ENCODE results near the gene CSRNP3. TPM values are rescaled to one million over a fixed set of nuclear protein-coding genes. Genes with fewer than 3 reads are reported as not detected.

Gene CSRNP3, protein sequence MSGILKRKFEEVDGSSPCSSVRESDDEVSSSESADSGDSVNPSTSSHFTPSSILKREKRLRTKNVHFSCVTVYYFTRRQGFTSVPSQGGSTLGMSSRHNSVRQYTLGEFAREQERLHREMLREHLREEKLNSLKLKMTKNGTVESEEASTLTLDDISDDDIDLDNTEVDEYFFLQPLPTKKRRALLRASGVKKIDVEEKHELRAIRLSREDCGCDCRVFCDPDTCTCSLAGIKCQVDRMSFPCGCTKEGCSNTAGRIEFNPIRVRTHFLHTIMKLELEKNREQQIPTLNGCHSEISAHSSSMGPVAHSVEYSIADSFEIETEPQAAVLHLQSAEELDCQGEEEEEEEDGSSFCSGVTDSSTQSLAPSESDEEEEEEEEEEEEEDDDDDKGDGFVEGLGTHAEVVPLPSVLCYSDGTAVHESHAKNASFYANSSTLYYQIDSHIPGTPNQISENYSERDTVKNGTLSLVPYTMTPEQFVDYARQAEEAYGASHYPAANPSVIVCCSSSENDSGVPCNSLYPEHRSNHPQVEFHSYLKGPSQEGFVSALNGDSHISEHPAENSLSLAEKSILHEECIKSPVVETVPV
- total RNA-seq, result not detected
- not detected for polyA plus RNA-seq

DNA sequence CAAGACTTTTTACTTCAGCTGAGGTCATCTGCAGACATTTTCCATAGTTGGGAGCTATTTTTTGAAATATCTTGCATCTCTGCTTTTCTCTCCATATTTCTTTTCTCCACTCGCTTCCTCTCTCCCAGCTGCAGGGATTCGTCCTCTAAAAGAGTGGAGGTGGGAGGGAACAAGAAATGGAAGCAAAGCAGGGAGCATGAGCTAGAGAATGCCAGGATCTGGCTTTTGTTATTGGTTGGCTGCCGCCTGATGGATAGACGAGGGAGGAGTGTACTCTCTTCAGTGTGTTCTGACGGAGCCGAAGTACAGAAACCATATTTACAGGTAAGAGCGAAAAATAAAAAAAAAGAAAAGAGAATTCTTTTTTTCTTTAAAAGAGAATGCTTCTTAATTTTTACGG, at the start of gene CSRNP3:
TSS of gene CSRNP3 (plus strand) at position 282 of the 400 bp plus-strand sequence. CDS start 125,368 bp downstream, outside the sequence.
- DNase-seq, result no peak
- H3K36me3 Mint-ChIP-seq, result no peaks in the 10 kb centered on the region
- no peaks in the 10 kb centered on the region for H3K4me1 ChIP-seq (ENCODE audit: insufficient read depth, low read length)
- H3K36me3 ChIP-seq (ENCODE audit: insufficient read depth, low read length), result no peaks in the 10 kb centered on the region
- ChIA-PET POLR2A (no interaction called here), CTCF (no interaction called here)
- H3K27me3 ChIP-seq (ENCODE audit: insufficient read depth, low read length, poor library complexity, severe bottlenecking), result no peaks in the 10 kb centered on the region
- H3K27me3 Mint-ChIP-seq, result peaks cover 0 to 14% of the 10 kb centered on the region in 2 donors
- H3K9me3 ChIP-seq (ENCODE audit: low read length), result no peaks in the 10 kb centered on the region
- H3K9me3 Mint-ChIP-seq, result no peaks in the 10 kb centered on the region
- peak within 1 kb of the TSS in 1 of 8 donors; percentile 26 for H3K27ac Mint-ChIP-seq
- no peak within 1 kb of the TSS for H3K4me3 Mint-ChIP-seq
- H3K27ac ChIP-seq (ENCODE audit: low read depth, low read length), result no peak within 1 kb of the TSS
- H3K4me1 Mint-ChIP-seq, result no peaks in the 10 kb centered on the region
- H3K4me3 ChIP-seq (ENCODE audit: low read length), result no peak within 1 kb of the TSS

DNA sequence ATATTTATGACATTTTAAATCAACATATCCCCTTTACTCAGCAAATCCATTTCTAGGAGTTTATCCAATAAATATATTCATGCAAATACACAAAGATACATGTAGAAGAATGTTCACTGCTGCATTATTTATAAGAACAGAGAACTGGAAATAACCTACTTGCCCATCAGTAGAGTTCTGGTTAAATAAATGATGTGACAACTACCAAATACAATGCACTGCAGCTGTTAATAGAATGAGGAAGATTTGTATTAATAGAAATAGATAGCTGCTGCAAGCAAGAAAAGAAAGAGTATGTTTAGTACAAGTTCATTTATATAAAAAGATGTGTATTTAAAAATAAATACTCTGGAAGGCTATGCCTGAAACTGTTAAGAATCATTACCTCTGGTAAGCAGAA, 49.3 kb upstream of the CSRNP3 start:
- H3K27me3 Mint-ChIP-seq, result peaks cover 6 to 7% of the 10 kb centered on the region in 2 donors
- no peak overlapping the region for H3K27ac Mint-ChIP-seq
- H3K36me3 Mint-ChIP-seq, result peaks cover 0 to 4% (median 0%) of the 10 kb centered on the region in 3 donors
- no peak overlapping the region for H3K27ac ChIP-seq (ENCODE audit: low read depth, low read length)
- no peak overlapping the region for H3K4me3 Mint-ChIP-seq
- H3K9me3 Mint-ChIP-seq, result peaks cover 7 to 20% (median 15%) of the 10 kb centered on the region in 5 donors
- CTCF ChIA-PET, result no interaction called here
- no peak overlapping the region for H3K4me3 ChIP-seq (ENCODE audit: low read length)
- POLR2A ChIA-PET, result no interaction called here
- H3K27me3 ChIP-seq (ENCODE audit: insufficient read depth, low read length, poor library complexity, severe bottlenecking), result no peaks in the 10 kb centered on the region
- no peaks in the 10 kb centered on the region for H3K4me1 ChIP-seq (ENCODE audit: insufficient read depth, low read length)
- no peak for DNase-seq
- no peaks in the 10 kb centered on the region for H3K36me3 ChIP-seq (ENCODE audit: insufficient read depth, low read length)
- no peaks in the 10 kb centered on the region for H3K4me1 Mint-ChIP-seq
- H3K9me3 ChIP-seq (ENCODE audit: low read length), result no peaks in the 10 kb centered on the region

DNA sequence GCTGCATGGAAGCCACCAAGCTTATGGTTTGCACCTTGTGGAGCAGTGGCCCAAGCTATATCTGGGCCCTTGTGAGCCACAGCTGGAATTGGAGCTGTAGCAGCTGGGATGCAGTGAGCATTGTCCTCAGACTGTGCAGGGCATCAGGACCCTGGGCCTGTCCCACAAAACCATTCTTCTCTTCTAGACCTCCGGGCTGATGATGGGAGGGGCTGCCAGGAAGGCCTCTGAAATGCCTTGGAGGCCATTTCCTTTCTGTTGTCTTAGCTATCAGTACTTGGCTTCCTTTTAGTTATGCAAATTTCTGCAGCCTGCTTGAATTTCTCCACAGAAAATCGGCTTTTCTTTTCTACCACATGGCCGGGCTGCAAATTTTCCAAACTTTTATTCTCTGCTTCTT, 46.4 kb upstream of the CSRNP3 start:
- no peak overlapping the region for H3K4me3 ChIP-seq (ENCODE audit: low read length)
- no peak for DNase-seq
- H3K4me1 ChIP-seq (ENCODE audit: insufficient read depth, low read length), result no peaks in the 10 kb centered on the region
- H3K27me3 ChIP-seq (ENCODE audit: insufficient read depth, low read length, poor library complexity, severe bottlenecking), result no peaks in the 10 kb centered on the region
- peaks cover 9 to 11% of the 10 kb centered on the region in 2 donors for H3K27me3 Mint-ChIP-seq
- no peak overlapping the region for H3K27ac Mint-ChIP-seq
- ChIA-PET POLR2A (no interaction called here), CTCF (no interaction called here)
- H3K4me3 Mint-ChIP-seq, result no peak overlapping the region
- H3K4me1 Mint-ChIP-seq, result no peaks in the 10 kb centered on the region
- peaks cover 0 to 7% (median 4%) of the 10 kb centered on the region in 5 donors for H3K9me3 Mint-ChIP-seq
- no peaks in the 10 kb centered on the region for H3K36me3 ChIP-seq (ENCODE audit: insufficient read depth, low read length)
- H3K36me3 Mint-ChIP-seq, result peaks cover 0 to 4% (median 0%) of the 10 kb centered on the region in 3 donors
- no peaks in the 10 kb centered on the region for H3K9me3 ChIP-seq (ENCODE audit: low read length)
- H3K27ac ChIP-seq (ENCODE audit: low read depth, low read length), result no peak overlapping the region

DNA sequence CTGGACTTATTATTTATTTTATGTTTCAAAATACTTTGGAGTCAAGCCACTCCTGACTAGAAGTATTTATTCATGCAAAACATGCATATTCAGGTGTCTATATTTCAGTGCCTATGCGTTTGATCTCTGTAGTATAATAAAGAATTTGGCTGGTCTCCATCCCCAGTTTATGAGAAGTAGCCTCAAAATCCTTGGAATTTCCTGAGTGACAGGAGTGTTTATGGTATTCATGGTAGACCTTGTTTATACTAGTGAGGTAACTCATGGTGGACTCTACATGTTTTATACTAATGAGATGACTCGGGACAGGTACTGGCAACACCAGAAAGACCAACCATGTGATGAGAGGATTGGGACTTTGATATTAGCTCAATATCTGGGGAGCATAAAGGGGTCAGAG, 43.9 kb upstream of the CSRNP3 start:
- H3K27me3 Mint-ChIP-seq, result peaks cover 3 to 8% of the 10 kb centered on the region in 2 donors
- no peaks in the 10 kb centered on the region for H3K4me1 Mint-ChIP-seq
- CTCF ChIA-PET, result no interaction called here
- no peaks in the 10 kb centered on the region for H3K27me3 ChIP-seq (ENCODE audit: insufficient read depth, low read length, poor library complexity, severe bottlenecking)
- peaks cover 0 to 4% (median 0%) of the 10 kb centered on the region in 3 donors for H3K36me3 Mint-ChIP-seq
- peaks cover 0 to 7% (median 4%) of the 10 kb centered on the region in 5 donors for H3K9me3 Mint-ChIP-seq
- DNase-seq, result no peak
- no peak overlapping the region for H3K27ac ChIP-seq (ENCODE audit: low read depth, low read length)
- no peaks in the 10 kb centered on the region for H3K36me3 ChIP-seq (ENCODE audit: insufficient read depth, low read length)
- POLR2A ChIA-PET, result no interaction called here
- H3K9me3 ChIP-seq (ENCODE audit: low read length), result no peaks in the 10 kb centered on the region
- H3K27ac Mint-ChIP-seq, result no peak overlapping the region
- no peaks in the 10 kb centered on the region for H3K4me1 ChIP-seq (ENCODE audit: insufficient read depth, low read length)
- no peak overlapping the region for H3K4me3 Mint-ChIP-seq
- no peak overlapping the region for H3K4me3 ChIP-seq (ENCODE audit: low read length)

DNA sequence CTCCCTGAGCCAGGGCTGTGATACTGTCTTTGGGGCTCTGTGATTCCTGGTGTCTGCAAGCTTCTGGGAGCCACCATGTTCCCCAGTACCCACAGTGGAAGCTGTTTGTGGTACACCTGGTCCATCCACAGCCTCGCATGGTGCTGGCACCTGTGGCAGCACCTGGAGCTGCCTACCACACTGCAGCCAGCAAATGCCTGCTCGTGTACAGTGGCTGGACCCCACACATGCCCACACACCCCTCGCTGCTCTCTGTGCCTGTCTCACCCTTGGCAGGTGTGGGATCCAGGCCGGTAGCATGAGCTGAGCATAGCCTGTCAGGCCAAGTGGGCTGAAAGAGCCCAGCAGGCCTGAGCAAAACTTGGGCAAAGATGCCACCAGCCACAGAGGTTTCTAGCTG, 41.8 kb upstream of the CSRNP3 start:
- peaks cover 0 to 7% (median 4%) of the 10 kb centered on the region in 5 donors for H3K9me3 Mint-ChIP-seq
- H3K36me3 Mint-ChIP-seq, result peaks cover 0 to 4% (median 0%) of the 10 kb centered on the region in 3 donors
- Histone ChIP-seq H3K4me3 (ENCODE audit: low read length) (no peak overlapping the region), H3K9me3 (ENCODE audit: low read length) (no peaks in the 10 kb centered on the region), H3K27ac (ENCODE audit: low read depth, low read length) (no peak overlapping the region), H3K4me1 (ENCODE audit: insufficient read depth, low read length) (no peaks in the 10 kb centered on the region), H3K36me3 (ENCODE audit: insufficient read depth, low read length) (no peaks in the 10 kb centered on the region), H3K27me3 (ENCODE audit: insufficient read depth, low read length, poor library complexity, severe bottlenecking) (no peaks in the 10 kb centered on the region)
- DNase-seq, result no peak
- H3K27me3 Mint-ChIP-seq, result peaks cover 3 to 5% of the 10 kb centered on the region in 2 donors
- ChIA-PET CTCF (no interaction called here), POLR2A (no interaction called here)
- H3K4me3 Mint-ChIP-seq, result no peak overlapping the region
- H3K4me1 Mint-ChIP-seq, result no peaks in the 10 kb centered on the region
- H3K27ac Mint-ChIP-seq, result no peak overlapping the region

DNA sequence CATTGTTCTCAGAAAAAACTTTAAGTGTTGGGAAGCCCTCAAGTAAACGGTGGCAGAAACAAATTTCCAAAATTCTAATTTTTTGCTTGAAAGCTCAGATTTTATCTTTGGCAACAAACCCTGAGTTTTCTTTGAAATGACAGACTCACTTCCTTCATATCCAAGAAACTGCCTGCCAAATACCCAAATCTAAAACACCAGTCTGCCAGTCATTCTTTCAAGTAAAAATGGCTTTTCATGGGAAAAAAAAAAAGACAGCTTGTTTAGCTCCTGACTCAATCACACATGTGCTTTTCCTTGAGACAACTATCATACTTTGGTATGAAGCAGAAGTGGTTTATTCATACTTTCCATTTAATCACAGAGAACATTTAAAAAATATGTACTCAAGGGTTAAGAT, 40.6 kb upstream of the CSRNP3 start:
- ChIA-PET CTCF (no interaction called here), POLR2A (no interaction called here)
- no peaks in the 10 kb centered on the region for H3K9me3 ChIP-seq (ENCODE audit: low read length)
- no peak overlapping the region for H3K27ac ChIP-seq (ENCODE audit: low read depth, low read length)
- H3K36me3 ChIP-seq (ENCODE audit: insufficient read depth, low read length), result no peaks in the 10 kb centered on the region
- Mint-ChIP-seq H3K27me3 (peaks cover 3 to 5% of the 10 kb centered on the region in 2 donors), H3K4me1 (no peaks in the 10 kb centered on the region), H3K9me3 (no peaks in the 10 kb centered on the region), H3K36me3 (no peaks in the 10 kb centered on the region), H3K27ac (no peak overlapping the region), H3K4me3 (no peak overlapping the region)
- no peak overlapping the region for H3K4me3 ChIP-seq (ENCODE audit: low read length)
- no peaks in the 10 kb centered on the region for H3K4me1 ChIP-seq (ENCODE audit: insufficient read depth, low read length)
- no peaks in the 10 kb centered on the region for H3K27me3 ChIP-seq (ENCODE audit: insufficient read depth, low read length, poor library complexity, severe bottlenecking)
- DNase-seq, result no peak

DNA sequence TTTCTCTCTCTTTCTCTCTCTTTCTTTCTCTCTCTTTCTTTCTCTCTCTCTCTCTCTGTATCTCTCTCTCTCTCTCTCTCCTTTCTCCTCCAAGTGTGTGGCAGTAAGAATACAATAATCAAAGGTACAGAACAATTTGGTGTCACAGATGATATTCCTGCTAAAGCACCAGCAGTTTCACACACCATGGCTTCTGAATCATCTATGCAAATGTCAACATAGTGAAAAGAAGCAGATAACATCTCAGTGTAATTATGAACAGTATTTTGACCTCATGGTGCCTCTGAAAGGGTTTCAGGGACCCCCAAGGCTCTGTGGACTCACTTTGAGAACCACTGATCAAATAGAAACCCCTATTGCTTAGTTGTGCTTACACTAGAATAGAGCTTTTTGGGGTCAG, 38.5 kb upstream of the CSRNP3 start:
- ChIA-PET POLR2A (no interaction called here), CTCF (no interaction called here)
- H3K4me1 Mint-ChIP-seq, result no peaks in the 10 kb centered on the region
- peaks cover 3 to 5% of the 10 kb centered on the region in 2 donors for H3K27me3 Mint-ChIP-seq
- H3K36me3 ChIP-seq (ENCODE audit: insufficient read depth, low read length), result no peaks in the 10 kb centered on the region
- H3K4me1 ChIP-seq (ENCODE audit: insufficient read depth, low read length), result no peaks in the 10 kb centered on the region
- no peak overlapping the region for H3K4me3 ChIP-seq (ENCODE audit: low read length)
- no peaks in the 10 kb centered on the region for H3K27me3 ChIP-seq (ENCODE audit: insufficient read depth, low read length, poor library complexity, severe bottlenecking)
- H3K9me3 ChIP-seq (ENCODE audit: low read length), result no peaks in the 10 kb centered on the region
- no peak for DNase-seq
- H3K36me3 Mint-ChIP-seq, result no peaks in the 10 kb centered on the region
- H3K27ac Mint-ChIP-seq, result no peak overlapping the region
- H3K4me3 Mint-ChIP-seq, result no peak overlapping the region
- no peaks in the 10 kb centered on the region for H3K9me3 Mint-ChIP-seq
- no peak overlapping the region for H3K27ac ChIP-seq (ENCODE audit: low read depth, low read length)

DNA sequence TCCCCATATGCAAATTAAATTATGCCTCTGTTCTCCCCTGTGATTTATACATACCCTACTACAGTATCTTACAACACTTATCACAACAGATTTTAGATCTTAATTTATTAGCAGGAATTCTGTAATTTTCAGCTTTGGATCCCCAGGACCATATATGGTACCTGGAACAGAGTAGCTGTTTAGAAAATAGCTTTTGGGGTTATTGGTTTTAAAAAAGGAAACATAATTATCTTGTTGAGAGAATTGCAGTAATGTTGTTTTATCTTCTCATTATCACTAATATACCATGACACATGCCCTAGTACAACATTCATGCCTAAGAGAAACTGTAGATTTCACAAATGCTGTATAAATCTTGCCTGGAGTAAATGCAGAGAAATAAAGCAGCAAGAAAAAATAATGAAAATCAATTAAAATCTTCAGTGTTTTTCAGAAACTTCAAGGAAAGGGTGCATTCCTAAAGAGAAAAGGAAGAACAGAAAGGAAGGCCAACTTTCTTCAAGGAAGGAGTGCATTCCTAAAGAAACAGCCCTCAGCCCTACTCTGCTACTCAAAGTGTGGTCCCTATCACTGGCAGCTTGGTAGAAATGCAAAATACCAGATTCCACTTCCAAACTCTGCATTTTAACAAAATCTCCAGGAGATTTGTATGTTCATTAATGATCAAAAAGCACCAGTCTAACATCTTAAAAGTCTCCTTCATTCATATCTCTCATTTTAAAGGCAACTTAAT, 37.1 kb upstream of the CSRNP3 start:
- Mint-ChIP-seq H3K27me3 (peaks cover under 1 to 1% of the 10 kb centered on the region in 2 donors), H3K9me3 (no peaks in the 10 kb centered on the region), H3K36me3 (no peaks in the 10 kb centered on the region), H3K4me1 (no peaks in the 10 kb centered on the region), H3K27ac (no peak overlapping the region), H3K4me3 (no peak overlapping the region)
- Histone ChIP-seq H3K27me3 (ENCODE audit: insufficient read depth, low read length, poor library complexity, severe bottlenecking) (no peaks in the 10 kb centered on the region), H3K4me3 (ENCODE audit: low read length) (no peak overlapping the region), H3K27ac (ENCODE audit: low read depth, low read length) (no peak overlapping the region), H3K9me3 (ENCODE audit: low read length) (no peaks in the 10 kb centered on the region), H3K4me1 (ENCODE audit: insufficient read depth, low read length) (no peaks in the 10 kb centered on the region), H3K36me3 (ENCODE audit: insufficient read depth, low read length) (no peaks in the 10 kb centered on the region)
- CTCF ChIA-PET, result no interaction called here
- DNase-seq, result no peak
- POLR2A ChIA-PET, result no interaction called here
